Stimulated activated naive CD4-positive, alpha-beta T cell (primary cell): ENCODE data around the gene SDK1.
"Not testable (repeated sequence)": the region's sequence is repeated elsewhere in the genome, so short reads cannot be mapped to it uniquely, and the experiment has no call there.

Experiments used
- DNase-seq, 6 experiments: peaks; one replicate each; lab custom pipeline; 2025; lab: John Stamatoyannopoulos, UW

SDK1 gene

GRCh38 chr7:4255336-4255735 lies 954.3 kb downstream of the SDK1 start:
- DNase-seq: no peak

- DNase-seq: no peak
Observed at GRCh38 chr7:4256286-4256685, 955.2 kb downstream of the SDK1 start.

GRCh38 chr7:4257146-4258111 lies 956.4 kb downstream of the SDK1 start:
- no peak for DNase-seq

- DNase-seq: not testable (repeated sequence)
Observed at GRCh38 chr7:4260116-4260515, 959.1 kb downstream of the SDK1 start.

DNA sequence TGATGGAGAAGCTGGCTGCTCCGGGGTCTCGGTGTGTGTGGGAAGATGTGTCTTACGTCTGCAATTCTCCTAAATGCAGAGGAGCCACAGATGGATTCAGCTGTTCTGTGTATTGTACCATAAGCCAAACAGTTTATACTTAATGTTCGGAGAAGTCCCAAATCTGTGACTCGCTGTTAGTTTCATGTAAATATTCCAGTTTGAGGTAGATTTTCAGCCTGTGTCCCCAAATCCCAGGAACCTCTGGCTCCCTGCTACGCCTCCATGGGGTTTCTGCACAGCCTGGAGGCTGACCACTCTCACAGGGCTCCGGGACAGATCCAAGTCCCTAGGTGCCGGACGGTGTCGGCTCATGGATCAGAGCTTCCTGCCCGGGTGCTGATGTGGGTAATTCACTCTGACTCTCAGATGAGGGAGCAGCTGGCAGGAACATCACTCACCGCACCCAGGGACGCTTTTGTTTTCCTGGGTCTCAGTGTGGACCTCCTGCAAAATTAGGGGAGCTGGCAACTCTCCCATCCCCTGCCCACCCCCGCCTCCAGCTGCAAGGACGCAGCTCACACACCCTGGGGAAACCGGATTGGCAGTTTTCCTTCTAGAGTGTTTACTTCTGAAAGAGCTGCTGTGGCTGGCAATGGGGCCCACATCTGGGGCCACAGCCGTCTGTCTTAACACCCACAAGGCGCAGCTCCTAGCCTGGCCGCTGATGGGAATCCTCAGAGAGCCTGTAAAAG lies 960.0 kb downstream of the SDK1 start:
- no peak for DNase-seq

DNA sequence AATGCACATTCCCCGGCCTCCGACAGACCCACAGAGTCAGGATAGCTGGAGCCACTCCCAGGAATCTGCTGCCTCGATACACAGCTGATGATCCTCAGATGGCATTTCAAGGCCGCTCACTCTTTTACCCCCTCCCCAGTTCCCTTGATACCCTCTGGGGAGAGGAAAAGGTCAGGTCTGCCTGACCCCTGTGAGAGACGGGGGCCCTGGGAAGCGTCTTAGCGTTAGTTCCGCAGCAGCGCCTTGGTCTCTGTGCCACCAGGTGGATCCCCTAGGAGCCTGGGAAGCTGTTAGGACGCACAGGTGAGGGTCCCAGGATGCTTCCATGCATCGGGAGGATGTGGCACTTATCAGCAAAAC lies 960.5 kb downstream of the SDK1 start:
- DNase-seq: no peak

- DNase-seq: not testable (repeated sequence)
Observed at GRCh38 chr7:4264206-4264605, 963.2 kb downstream of the SDK1 start.

- DNase-seq: no peak
Observed at GRCh38 chr7:4265066-4265465, 964.0 kb downstream of the SDK1 start.

GRCh38 chr7:4265676-4266075 lies 964.6 kb downstream of the SDK1 start:
- no peak for DNase-seq

DNA sequence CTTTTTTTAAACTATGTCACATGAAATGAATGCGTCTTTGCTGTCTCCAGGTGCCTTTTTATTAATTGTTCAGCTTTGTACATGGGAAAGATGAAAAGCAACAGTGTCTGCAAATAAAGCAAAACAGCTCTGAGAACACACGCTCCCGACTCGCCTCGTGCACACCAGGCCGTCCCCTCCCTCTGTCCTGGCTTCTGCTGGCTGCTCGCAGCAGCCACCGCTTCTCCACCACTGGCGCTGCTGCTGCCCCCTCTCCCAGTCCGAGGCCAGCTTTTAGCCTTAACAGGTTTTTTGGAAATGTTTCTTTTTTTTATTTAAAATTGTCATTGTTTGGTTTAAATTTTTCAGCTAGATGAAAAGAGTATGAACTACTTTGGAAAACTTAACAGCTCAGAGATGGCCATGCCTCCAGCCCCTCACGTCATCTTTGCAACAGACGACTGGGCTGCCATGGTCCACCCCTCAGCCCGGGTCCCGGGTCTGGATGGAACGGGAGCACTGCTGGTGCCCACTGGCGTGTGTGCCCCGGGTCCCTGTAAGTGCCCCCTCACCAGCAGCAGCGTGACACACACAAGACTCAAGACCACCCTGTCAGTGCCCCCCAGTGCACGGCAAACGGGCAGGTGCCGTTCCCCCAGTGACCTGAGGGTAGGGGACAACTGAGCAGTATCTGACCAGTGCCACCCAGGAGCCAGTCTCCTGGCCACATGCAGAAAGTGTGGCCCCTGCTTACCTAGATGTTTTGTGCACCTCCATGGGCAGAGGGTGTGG lies 965.4 kb downstream of the SDK1 start:
- DNase-seq: no peak

DNA sequence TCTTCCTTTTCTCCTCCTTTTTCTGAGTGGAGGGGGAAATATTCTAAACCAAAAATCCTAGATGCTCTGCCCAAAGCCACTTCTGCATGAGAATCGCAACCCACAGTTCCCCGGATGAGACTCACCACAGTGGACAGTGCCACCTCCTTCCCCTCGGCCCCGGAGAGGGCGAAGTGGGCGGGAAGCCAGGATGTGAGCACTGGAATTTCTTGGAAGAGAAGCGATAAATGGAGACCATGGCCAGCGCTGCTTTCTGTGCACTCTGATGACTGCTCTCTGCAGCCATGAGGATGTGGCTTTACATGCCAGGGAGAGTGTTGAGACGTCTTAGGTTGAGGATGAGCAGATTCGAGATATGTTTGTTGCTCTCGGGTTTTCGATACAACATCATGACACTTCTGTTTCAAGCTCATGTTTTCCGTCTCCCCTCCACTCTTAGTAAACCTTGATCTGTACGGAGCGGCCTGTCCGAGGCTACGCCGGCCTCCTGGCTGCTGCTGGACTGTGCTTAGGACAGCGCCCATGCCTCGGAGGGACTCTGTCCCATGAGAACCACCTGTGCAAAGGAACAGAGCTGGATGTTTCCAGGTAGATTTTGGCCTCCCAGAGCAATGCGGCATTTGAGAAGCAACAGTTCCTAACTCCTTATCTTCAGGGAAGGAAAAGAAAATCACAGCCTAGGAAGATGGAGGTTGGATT lies 966.4 kb downstream of the SDK1 start:
- no peak for DNase-seq

DNA sequence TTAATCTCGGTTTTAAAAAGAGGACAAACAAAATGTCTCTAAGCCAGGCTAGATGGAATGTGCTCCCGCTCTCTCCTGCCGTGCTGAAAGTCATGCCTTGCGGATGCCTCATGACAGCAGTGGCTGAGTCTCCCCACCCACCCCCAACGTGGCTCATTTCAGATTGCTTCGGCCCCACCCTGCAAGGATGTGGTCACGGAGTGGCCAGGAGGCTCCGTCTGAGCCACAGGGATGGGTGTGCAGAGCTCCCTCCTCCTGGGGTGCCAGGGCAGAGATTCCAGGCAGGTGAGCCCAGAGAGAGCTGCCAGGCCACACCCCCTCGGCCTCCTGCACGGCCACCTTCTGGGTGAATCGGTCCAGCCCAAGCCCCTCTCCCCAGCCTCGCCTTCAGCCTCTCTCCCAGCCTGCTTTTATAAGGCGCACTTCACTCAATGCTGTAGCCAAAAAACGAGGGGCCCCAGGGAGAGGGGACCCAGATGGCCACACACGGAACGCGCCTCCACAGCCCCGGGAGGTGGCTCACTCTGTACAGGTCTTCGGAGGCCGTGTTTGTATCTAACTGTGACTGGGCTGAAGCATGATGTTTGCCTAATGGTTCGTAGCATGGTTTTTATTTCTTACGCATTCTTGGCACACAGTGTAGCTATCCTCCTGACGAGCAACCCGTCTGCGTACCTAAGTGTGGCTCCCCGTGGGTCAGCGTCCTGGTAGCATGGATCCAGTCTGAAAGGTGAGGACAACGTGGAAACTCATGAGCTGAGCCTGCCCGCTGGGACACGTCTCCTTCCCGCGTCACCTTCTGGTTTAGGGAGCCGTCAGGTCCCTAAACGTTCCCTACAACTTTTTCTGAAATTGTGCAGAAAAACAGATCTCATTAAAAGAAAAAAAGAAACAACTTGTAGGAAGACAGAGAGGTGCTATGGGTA lies 967.3 kb downstream of the SDK1 start:
- no peak for DNase-seq

DNA sequence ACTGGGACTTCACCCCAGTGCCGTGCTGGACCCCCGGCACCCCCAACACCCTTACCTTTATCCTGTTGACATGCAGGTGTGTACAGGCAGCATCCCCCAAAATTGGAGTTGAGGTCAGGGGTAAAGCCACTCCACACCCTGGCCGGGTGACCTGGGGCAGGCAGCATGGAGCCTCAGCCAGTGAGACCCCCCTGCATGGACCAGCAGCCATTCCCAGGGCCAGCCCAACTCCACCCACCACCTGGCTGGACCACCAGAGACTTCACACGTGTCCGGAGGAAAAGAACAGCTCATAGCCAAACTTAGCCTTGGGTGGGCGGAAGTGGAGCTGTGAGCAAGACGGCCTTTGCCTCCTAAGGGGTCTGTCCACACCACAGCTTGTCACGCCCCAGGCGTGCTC lies 968.0 kb downstream of the SDK1 start:
- DNase-seq: no peak

GRCh38 chr7:4269746-4270145 lies 968.7 kb downstream of the SDK1 start:
- no peak for DNase-seq

GRCh38 chr7:4270268-4270667 lies 969.2 kb downstream of the SDK1 start:
- DNase-seq: no peak

DNA sequence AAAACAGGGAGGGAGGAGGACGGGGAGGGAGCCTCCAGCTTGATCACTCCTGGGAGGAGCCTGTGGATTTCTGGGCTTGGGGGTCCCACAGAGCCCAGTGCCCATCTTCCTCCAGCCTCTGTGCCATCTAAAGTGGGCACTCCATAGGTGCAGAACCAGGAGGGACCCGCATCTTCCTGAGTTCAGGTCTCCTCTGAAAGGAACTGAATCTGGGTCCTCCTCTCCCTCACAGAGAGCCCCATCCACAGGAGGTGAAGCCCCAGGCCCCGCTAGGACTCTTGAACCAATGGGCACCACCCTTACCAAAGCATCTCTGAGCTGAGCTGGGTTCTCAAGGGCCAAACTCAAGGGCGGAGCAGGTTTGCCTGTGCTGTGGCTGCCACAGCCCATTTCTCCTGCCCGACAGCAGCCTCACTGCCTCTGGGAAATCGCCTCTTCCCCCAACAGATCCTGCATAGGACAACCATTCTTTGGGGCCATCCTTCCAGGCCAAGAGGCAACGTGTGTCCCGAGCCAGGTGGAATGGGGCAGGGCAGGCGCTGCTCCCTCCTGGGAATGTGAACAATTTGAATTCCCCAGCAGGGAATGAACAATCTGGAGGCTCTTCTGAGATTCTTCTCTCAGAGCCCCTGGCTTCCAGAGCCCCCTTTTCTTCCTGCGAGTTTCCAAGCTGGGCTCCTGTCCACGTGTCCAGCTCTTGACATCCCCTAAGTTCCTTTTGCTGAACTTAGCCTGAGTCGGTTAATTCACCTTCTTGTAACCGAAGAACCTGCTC lies 970.1 kb downstream of the SDK1 start:
- DNase-seq: no peak

GRCh38 chr7:4271716-4272015 lies 970.6 kb downstream of the SDK1 start:
- no peak for DNase-seq

DNA sequence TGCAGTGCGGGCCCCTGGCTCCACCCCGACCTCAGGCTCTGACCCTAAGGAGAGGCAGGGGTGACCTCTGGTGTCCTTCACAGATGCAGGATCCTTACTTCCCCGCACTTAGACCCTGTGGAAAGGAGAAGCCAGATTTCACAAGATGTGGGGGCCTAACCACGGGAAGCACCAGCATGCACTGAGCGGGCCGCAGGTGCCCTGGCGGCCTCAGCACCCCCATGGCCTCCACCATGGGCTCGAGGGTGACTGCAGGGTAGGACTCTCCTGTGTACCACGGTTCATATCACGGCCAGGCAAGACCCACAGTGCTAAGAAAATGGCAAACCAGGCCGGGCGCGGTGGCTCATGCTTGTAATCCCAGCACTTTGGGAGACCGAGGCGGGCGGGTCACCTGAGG lies 971.1 kb downstream of the SDK1 start:
- no peak for DNase-seq

DNA sequence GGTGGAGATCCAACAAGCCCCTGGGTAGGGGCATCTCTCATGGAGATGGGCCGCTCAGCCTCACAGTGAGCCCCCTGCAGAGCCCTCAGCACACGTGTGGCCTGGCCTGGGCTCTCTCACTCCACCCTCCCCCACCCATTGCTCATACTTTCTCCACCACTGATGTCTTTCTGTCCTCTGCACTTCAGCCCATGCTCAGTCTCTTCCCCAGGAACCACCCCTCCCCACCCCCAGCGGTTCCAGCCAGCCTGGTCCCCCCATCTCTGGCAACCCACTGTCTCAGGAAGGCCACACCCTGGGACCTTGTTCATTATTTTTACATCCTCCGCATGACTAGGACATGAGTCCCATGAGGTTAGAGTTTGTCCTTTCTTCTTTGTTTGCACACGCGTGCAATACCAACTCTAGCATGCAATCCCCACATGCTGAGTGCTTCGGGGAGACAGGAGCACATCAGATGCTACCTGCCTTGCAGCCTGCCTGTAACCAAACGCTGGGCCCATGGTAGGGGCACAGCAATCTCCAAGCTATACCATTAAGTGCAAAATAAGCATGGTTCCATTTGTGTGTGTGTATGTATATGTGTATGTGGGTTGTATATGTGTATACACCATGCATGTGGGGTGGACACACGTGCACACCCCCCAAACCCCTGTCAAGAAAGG lies 972.6 kb downstream of the SDK1 start:
- DNase-seq: no peak

DNA sequence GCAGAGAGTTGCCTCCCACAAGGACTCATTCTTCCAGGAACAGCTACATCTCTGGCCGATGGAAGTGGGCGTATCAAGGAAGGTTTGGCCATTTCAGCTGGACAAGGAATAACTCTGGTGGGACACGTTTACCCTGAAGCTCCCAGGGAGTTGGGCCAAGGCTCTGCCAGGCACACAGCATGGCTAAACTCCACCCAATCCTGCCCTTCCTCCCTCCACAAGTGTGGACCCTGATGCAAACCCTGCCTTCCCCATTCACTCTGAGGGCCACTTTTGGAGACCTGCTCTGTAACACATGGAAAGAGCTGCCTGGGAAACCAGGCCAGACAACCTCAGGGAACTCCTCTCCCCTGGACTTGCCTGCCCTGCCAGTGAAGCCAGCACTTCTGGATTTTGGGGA lies 973.2 kb downstream of the SDK1 start:
- DNase-seq: no peak
